GM19238 (cell line): ENCODE data around the gene PTPRN2.

Experiments
- DNase-seq: peaks from one replicate; pipeline ENCODE4 v3.0.0; 2011; ENCODE audit warnings: low spot score; ENCODE audit not compliant: insufficient read length

PTPRN2 gene

GRCh38 chr7:158369866-158370265 is 217.8 kb downstream of the PTPRN2 start:
- DNase-seq = no peak

GRCh38 chr7:158369290-158369689 is 218.3 kb downstream of the PTPRN2 start:
- DNase-seq = no peak

GRCh38 chr7:158368449-158368848 is 219.2 kb downstream of the PTPRN2 start:
- DNase-seq = no peak

- DNase-seq = no peak
Measured at GRCh38 chr7:158367634-158367982, 220.0 kb downstream of the PTPRN2 start.

- no peak for DNase-seq
Measured at GRCh38 chr7:158366916-158367633, 220.5 kb downstream of the PTPRN2 start.

DNA sequence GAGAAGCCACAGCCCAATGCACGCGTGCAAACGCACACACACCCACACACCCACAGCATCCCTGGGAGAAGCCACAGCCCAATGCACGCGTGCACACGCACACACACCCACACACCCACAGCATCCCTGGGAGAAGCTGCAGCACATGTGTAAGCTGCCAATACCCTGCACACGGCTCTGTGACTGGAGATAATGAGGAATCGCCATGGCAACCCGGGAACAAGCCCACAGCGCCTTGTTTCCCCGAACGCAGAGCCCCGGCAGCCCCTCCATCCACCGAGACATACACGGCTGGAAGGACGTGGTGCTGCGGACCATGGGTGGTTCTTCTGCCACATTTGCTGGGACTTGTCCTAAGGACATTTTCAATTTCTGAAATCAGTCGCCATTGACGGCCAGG is 221.3 kb downstream of the PTPRN2 start:
- no peak for DNase-seq

- DNase-seq = no peak
Measured at GRCh38 chr7:158365267-158365666, 222.4 kb downstream of the PTPRN2 start.

- no peak for DNase-seq
Measured at GRCh38 chr7:158364451-158364850, 223.2 kb downstream of the PTPRN2 start.

- DNase-seq = no peak
Measured at GRCh38 chr7:158362912-158363905, 224.4 kb downstream of the PTPRN2 start.

GRCh38 chr7:158362001-158362400 is 225.6 kb downstream of the PTPRN2 start:
- no peak for DNase-seq

DNA sequence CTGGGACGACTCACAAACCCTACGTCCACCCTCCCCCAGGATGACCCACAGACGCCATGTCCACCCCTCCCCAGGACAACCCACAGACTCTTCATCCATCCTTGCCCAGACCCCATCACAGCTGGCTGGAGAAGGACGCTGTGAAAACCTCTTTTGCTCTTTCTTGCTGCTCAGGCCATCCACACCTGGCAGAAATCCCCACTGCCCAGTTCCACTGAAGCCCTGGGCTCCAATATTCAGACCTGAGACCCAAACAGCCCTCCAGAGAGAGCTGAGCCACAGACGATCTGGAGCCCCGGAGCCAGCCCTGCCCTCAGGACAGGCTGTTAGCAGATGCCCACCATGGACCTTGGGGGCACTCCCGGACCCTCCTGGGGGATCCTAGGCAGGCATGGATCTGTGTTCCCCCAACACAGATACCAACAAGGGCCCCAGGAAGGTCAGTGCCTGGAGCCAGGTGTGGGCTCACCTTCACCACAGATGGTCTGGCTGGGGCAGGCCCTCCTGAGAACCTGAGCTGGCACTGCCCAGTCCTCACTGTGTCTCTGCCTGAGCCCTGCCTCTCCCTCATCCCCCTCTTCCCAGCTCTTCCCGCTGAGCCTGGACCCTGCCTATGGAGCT is 226.2 kb downstream of the PTPRN2 start:
- DNase-seq = no peak

GRCh38 chr7:158358926-158359645 is 228.5 kb downstream of the PTPRN2 start:
- no peak for DNase-seq

DNA sequence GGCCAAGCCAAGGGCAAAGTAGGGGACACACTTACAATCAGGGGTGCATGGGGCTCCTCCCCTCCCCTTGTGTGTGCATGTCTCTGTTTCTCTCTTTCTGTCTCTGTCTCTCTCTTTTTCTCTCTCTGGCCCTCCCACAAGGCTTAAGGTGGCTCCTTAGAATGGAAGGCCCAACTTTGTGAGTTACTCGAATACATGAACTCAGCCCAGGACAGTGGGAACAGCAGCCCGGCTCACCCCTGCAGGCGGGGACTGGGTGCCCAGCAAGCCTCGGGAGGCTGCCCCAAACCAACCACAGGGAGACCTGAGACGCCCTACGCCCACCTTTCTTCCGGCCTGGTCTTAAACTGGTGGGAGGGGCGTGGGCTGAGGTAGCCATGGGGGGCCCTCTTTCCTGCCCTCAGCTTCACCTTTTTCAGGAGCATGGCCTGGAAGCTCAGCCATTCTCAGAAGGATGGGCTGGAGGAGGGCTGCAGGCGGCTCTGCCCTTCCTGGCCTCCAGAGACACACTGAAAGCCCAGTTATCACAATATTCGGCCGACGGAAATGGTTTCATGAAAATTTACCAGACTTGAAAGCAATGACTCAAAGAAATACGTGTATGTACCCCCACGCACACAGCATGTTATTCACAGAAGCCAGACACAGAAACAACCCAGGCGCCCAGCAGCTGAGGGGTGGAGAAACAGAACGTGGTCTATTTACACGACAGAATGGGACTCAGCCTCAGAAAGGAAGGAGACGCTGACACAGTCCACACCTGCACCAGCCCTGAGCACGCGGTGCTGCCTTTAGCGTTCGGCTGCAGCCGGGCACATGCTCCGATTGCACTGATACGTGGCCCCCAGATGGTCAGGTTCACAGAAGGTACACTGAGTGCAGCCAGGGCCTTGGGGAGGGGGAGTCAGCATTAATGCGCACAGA is 229.5 kb downstream of the PTPRN2 start:
- DNase-seq = no peak

DNA sequence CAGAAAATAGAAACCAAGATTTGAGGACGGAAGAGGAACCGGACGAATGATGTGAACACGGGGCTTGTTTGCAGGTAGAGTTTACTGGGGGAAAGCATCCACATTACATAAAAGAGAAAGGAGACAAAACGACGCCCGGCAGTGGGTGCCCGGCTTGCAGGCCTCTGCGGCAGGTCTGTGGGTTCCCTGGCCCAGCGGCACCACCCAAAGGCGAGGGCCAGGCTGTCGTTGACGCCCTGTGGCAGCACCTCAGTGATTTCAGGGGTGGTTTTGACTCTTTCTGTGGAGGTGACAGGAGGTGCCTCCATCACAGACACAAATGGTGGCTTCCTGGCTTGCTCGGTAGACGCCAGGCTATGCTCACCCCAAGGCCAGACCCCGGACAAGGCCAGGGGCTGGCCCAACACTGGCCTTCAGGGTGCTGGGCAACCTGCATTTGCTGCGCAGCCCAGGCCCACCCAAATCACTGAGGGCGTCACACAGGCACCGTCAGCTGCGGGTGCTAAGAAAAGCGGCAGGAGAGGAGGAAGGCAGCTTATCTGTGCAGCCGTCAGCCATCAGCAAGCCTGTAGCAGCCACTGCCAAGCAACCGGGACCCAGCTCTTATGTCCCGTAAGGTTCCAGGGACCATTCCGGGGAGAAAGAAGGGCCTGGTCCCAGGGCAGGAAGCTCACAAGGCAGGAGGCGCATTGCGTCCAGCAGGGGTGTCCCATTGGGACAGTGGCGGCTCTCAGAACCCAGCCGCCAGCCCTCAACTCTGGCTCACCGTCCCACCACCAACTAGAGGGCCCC is 230.3 kb downstream of the PTPRN2 start:
- DNase-seq = no peak

DNA sequence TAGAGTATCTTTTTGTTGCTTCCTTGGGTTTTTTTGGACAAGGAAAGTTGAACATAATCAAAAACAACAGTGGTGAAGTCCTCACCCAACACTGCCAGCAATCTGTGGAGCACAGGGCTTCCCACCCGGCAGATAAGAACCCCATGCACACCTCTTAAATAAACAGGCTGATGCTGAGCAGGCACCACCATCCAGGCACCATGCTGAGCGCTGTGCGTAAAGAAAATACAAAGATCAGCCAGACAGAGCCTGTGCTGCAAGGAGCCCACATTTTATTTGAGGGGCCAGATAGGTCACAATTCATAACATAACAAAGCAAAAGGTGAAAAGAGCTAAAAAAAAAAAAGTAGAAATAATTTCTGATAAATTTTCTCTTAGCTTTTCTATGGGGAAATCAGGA is 231.2 kb downstream of the PTPRN2 start:
- no peak for DNase-seq

DNA sequence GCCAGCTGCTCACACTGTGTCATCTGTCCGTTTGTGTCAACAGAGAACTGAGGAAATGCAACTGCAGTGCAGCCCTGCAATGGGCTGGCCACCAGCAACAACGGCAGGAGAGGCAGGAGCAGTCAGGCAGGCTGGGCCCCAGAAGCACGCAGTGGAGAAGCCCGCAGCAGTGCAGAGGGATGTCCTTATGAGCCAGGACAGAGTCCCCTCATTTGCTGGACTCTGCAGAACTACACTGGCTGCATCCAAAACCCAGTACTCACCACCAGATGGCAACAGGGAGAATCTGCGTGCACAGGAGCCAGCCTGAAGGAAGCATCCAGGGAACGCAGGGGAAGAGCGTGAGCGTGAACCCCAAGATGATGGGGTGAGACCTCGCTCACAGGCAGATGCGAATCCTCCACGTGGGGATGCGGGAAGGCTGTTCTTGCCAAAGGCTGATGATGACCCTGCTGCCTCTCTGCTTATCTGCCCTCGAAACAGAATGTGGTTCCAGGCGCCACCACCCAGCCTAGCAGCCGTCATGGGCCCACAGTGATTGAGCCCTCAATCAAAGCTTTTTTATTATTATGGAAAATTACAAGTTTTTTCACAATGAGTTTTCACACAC is 232.1 kb downstream of the PTPRN2 start:
- DNase-seq = no peak

DNA sequence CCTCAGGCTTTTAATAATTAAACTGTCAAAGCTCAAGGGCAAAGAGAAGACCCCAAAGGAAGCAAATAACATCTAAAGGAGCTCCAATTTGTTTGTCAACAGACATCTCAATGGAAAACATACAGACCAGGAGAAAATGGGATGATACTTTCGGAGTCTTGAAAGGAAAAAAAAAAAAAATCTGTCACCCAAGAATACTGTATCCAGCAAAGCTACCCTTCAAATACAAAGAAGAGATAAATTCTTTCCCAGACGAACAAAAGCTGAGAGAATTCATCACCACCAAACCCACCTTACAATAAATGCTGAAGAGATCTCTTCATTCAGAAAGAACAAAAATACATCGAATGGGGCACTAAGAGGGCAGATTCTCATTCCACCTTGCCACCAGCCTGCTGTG is 232.8 kb downstream of the PTPRN2 start:
- no peak for DNase-seq

DNA sequence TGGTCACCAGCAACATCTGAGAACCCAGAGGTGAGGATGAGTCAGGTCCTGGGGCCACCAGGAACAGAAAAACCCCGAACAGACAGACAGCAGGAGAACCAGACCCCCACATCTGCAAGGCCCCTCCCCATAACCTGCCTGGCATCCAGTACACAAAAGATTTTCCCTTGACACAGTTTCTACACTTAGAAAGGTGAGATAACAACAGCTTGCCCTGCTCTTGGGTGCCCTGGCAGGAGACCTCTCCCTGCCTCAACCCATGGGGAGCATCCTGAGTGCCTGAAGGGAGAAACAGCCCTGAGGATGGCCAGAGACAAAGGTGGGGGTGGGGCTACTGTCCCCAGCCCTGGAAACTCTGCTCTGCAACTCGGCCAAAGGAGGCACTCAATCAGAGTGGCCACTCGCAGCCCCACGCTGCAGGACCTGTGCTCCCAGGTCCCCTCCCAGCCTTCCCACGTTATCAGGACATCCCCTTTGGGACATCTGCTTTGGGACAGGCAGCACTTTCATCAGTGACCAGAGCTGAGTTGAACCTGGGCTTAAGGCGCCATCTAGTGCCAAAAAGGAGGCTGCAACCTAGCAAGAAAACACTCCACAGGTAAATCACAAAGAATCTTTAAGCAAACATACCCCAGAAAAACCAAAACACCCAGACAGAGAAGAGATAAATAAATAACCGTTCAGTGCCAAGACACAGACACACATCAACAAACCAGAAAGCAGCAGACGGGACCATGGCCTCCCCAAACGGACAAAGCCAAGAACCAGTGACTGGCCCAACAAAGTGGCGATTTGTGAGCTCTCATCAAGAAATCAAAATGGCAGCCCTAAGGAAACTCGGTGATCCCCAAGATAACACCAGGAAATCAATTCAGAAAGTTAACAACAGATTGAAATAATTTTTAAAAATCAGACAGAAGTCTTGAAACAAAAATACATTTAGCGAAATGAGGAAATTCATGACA is 233.7 kb downstream of the PTPRN2 start:
- no peak for DNase-seq
